ENCODE data around the gene POLR3H.
"Not testable (repeated sequence)": the region's sequence is repeated elsewhere in the genome, so short reads cannot be mapped to it uniquely, and the experiment has no call there.

Gene POLR3H

GRCh38 chr22:41563051-41563711, 18.9 kb upstream of the POLR3H start:
- DNase-seq: no peak

GRCh38 chr22:41562461-41562860, 18.2 kb upstream of the POLR3H start:
- no peak for DNase-seq

GRCh38 chr22:41561788-41562187, 17.5 kb upstream of the POLR3H start:
- no peak for DNase-seq

GRCh38 chr22:41561335-41561734, 17.1 kb upstream of the POLR3H start:
- DNase-seq: no peak

- no peak for DNase-seq
These were observed 15.8 kb upstream of the POLR3H start for GRCh38 chr22:41560095-41560471.

GRCh38 chr22:41558241-41558630, 14.0 kb upstream of the POLR3H start:
- not testable (repeated sequence) for DNase-seq

- no peak for DNase-seq
These were observed 13.4 kb upstream of the POLR3H start for GRCh38 chr22:41557401-41558240.

GRCh38 chr22:41556561-41556960, 12.3 kb upstream of the POLR3H start:
- no peak for DNase-seq

GRCh38 chr22:41555325-41555982, 11.2 kb upstream of the POLR3H start:
- no peak for DNase-seq

- DNase-seq: no peak
These were observed 7.8 kb upstream of the POLR3H start for GRCh38 chr22:41551877-41552582.

- DNase-seq: no peak
These were observed 6.8 kb upstream of the POLR3H start for GRCh38 chr22:41550952-41551491.

GRCh38 chr22:41548830-41549211, 4.6 kb upstream of the POLR3H start:
- no peak for DNase-seq

GRCh38 chr22:41544671-41545476, 604 bp upstream of the POLR3H start:
- no peak for DNase-seq

GRCh38 chr22:41542224-41542623, 2.0 kb downstream of the POLR3H start:
- DNase-seq: no peak

- DNase-seq: no peak
These were observed 2.8 kb downstream of the POLR3H start for GRCh38 chr22:41541484-41541883.

GRCh38 chr22:41540365-41540764, 3.9 kb downstream of the POLR3H start:
- no peak for DNase-seq

- DNase-seq: peak; percentile 94
These were observed 4.3 kb downstream of the POLR3H start for GRCh38 chr22:41540006-41540315.

GRCh38 chr22:41539146-41540005, 4.9 kb downstream of the POLR3H start:
- no peak for DNase-seq

- no peak for DNase-seq
These were observed 5.7 kb downstream of the POLR3H start for GRCh38 chr22:41538583-41538982.

- no peak for DNase-seq
These were observed 7.1 kb downstream of the POLR3H start for GRCh38 chr22:41537203-41537602.

GRCh38 chr22:41535244-41535643, 9.0 kb downstream of the POLR3H start:
- no peak for DNase-seq

Measured in hematopoietic multipotent progenitor cell treated with erythropoietin and hydrocortisone succinate and interleukin-3 and kit ligand, for 8 days (in vitro differentiated cells).